Lung (tissue), 16 donors: Measurements from ENCODE around the gene ABCG4. TPM values are rescaled to one million over a fixed set of nuclear protein-coding genes. Genes with fewer than 3 reads are reported as not detected.

ENCODE experiments used
- ATAC-seq: fragments of 200-7000 bp; cut with Tn5 transposase; one replicate; pipeline ENCODE4 v1.9.1; 2020; ENCODE audit warnings: moderate number of reproducible peaks; ENCODE audit not compliant: insufficient read depth, low FRiP score
- DNase-seq, 3 donors: peaks; one replicate each; pipeline ENCODE4 v3.0.0-alpha.2; 2013 to 2017
- H3K27ac ChIP-seq, 2 donors: one replicate each; pipeline ENCODE4 v1.5.1; 2013; ENCODE audit warnings: mild to moderate bottlenecking in 2 of 2, moderate library complexity in 2 of 2, control low read depth in 1 of 2, inconsistent platforms in 1 of 2, low read depth in 1 of 2, low read length in 1 of 2
- H3K27me3 ChIP-seq, 3 donors: one replicate each; pipeline ENCODE4 v1.5.1; 2013; ENCODE audit warnings: low read length in 2 of 3; ENCODE audit not compliant: control insufficient read depth in 3 of 3, insufficient read depth in 3 of 3
- H3K36me3 ChIP-seq, 4 donors: one replicate each; pipeline ENCODE4 v1.5.1; 2013; ENCODE audit warnings: low read length in 4 of 4, mild to moderate bottlenecking in 1 of 4, moderate library complexity in 1 of 4; ENCODE audit not compliant: control insufficient read depth in 4 of 4, insufficient read depth in 4 of 4
- H3K4me1 ChIP-seq, 5 donors: one replicate each; pipeline ENCODE4 v1.5.1; 2013; ENCODE audit warnings: low read length in 5 of 5, mild to moderate bottlenecking in 2 of 5, moderate library complexity in 1 of 5; ENCODE audit not compliant: control insufficient read depth in 5 of 5, insufficient read depth in 5 of 5
- H3K4me3 ChIP-seq: one replicate; pipeline ENCODE4 v1.5.1; 2013; ENCODE audit warnings: mild to moderate bottlenecking, control low read depth, moderate library complexity
- H3K9ac ChIP-seq, 2 donors: one replicate each; pipeline ENCODE4 v1.5.1; 2013; ENCODE audit warnings: low read length in 2 of 2, control low read depth in 1 of 2; ENCODE audit not compliant: insufficient read depth in 1 of 2
- H3K9me3 ChIP-seq, 4 donors: one replicate each; pipeline ENCODE4 v1.5.1; 2013; ENCODE audit warnings: low read length in 3 of 4, mild to moderate bottlenecking in 1 of 4, moderate library complexity in 1 of 4; ENCODE audit not compliant: control insufficient read depth in 4 of 4, insufficient read depth in 3 of 4
- CTCF ChIP-seq: IDR thresholded peaks from 2 replicates; pipeline ENCODE4 v1.5.1; 2012; ENCODE audit warnings: mild to moderate bottlenecking; ENCODE audit errors: control extremely low read depth, extremely low read depth
- WGBS, 2 donors: extraction: QIAGEN DNeasy Blood & Tissue Kit; methylation state at CpG; one replicate each; pipeline ENCODE4 v1.1.7; 2013; 5-methylcytosine and 5-hydroxymethylcytosine counted together
- long read RNA-seq, 5 donors: transcript quantifications; one replicate each; lab custom pipeline, GENCODE V29; 2026
- polyA plus RNA-seq, 2 donors: library from polyadenylated mRNA; stranded (reverse); fragments of 200-250 nt; gene quantifications; one replicate each; pipeline ENCODE4 v1.2.1, GENCODE V29; 2013
- total RNA-seq, 2 donors: library from RNA; depleted of rRNA in 1 of 2; stranded (reverse); fragments of >200 nt in 1 of 2; gene quantifications; one replicate each; pipeline ENCODE4 v1.2.1, GENCODE V29; 2014 to 2021
- donor health status: control.
- donor health status: control.
- donor health status: Bipolar disorder and iron deficiency.
- donor health status: healthy.
- donor health status: DM: yes; HTN: yes; CAD: no.

ABCG4 gene
- under 1 TPM in 1 of 2 donors, not detected in 1; 0.28 TPM for total RNA-seq
- under 1 TPM; 0.03 to 0.10 TPM for polyA plus RNA-seq
- long read RNA-seq, donor 1: 0 reads
- long read RNA-seq, donor 2: 0 reads
- long read RNA-seq, donor 3: 0 reads
- long read RNA-seq, donor 4: 0 reads
- long read RNA-seq, donor 5: 0 reads

- Histone ChIP-seq H3K36me3 (no peaks in the 10 kb centered on the region), H3K27ac (no peak within 1 kb of the TSS), H3K4me3 (peak within 1 kb of the TSS; percentile 45), H3K9me3 (peaks cover 0 to 1% (median 0%) of the 10 kb centered on the region in 4 donors), H3K9ac (no peak within 1 kb of the TSS), H3K27me3 (peaks cover 0 to 31% (median 12%) of the 10 kb centered on the region in 3 donors), H3K4me1 (peaks cover 0 to 15% (median 5%) of the 10 kb centered on the region in 5 donors)
- ATAC-seq: peak; percentile 43
- WGBS, 2 donors: 1 to 2% methylated on average over 21 to 73 of the region's 73 CpGs
- DNase-seq: peak; percentile 23 to 42 (median 40)
- TF ChIP-seq CTCF: no peak
Observed at GRCh38 chr11:119149018-119149785, at the start of gene ABCG4. ABCG4 (plus strand) TSS chr11:119149052; CDS start chr11:119149966, 914 bp downstream.

GRCh38 chr11:119099711-119100110 lies 49.1 kb upstream of the ABCG4 start:
- ATAC-seq (no peak), DNase-seq (no peak)
- WGBS, 2 donors: 57 to 72% methylated on average over 6 of the region's 6 CpGs
- peaks cover 5 to 25% (median 16%) of the 10 kb centered on the region in 4 donors for H3K36me3 ChIP-seq
- no peak overlapping the region for H3K4me3 ChIP-seq
- no peak overlapping the region for H3K9ac ChIP-seq
- H3K27ac ChIP-seq: no peak overlapping the region
- peaks cover 4 to 28% (median 8%) of the 10 kb centered on the region in 5 donors for H3K4me1 ChIP-seq
- peaks cover 0 to 2% (median 0%) of the 10 kb centered on the region in 4 donors for H3K9me3 ChIP-seq
- H3K27me3 ChIP-seq: no peaks in the 10 kb centered on the region
- TF ChIP-seq CTCF: no peak

- ATAC-seq (no peak), DNase-seq (peak in 1 of 3 donors; percentile 42)
- Histone ChIP-seq H3K27ac (peak overlapping the region in 1 of 2 donors; percentile 1), H3K4me1 (peaks cover 4 to 28% (median 8%) of the 10 kb centered on the region in 5 donors), H3K36me3 (peaks cover 5 to 25% (median 16%) of the 10 kb centered on the region in 4 donors), H3K4me3 (peak overlapping the region; percentile 73), H3K27me3 (no peaks in the 10 kb centered on the region), H3K9me3 (peaks cover 0 to 2% (median 0%) of the 10 kb centered on the region in 4 donors), H3K9ac (no peak overlapping the region)
- 50 to 58% methylated on average over 11 of the region's 11 CpGs for WGBS, 2 donors
- TF ChIP-seq CTCF: no peak
Observed at GRCh38 chr11:119100246-119100970, 48.4 kb upstream of the ABCG4 start.
